Hepatocyte (in vitro differentiated cells): Measurements from ENCODE around the gene TNFAIP2. TPM values are rescaled to one million over a fixed set of nuclear protein-coding genes. Genes with fewer than 3 reads are reported as not detected.

ENCODE experiments used
- DNase-seq: peaks from one replicate; pipeline ENCODE4 v3.0.0-alpha.2; 2016; ENCODE audit warnings: low spot score
- H2AFZ ChIP-seq: fragments of 200-600 bp; sonication (generic); 2 replicates; pipeline ENCODE4 v1.6.0; 2016; ENCODE audit warnings: antibody characterized with exemption, mild to moderate bottlenecking
- H3K27ac ChIP-seq: fragments of 200-600 bp; sonication (generic); 2 replicates; pipeline ENCODE4 v1.5.1; 2016; ENCODE audit warnings: mild to moderate bottlenecking
- H3K27me3 ChIP-seq: fragments of 200-600 bp; sonication (generic); 2 replicates; pipeline ENCODE4 v1.6.1; 2016
- H3K36me3 ChIP-seq: fragments of 200-600 bp; sonication (generic); replicated peaks from 2 replicates; pipeline ENCODE4 v1.5.1; 2016; ENCODE audit warnings: low read depth; ENCODE audit not compliant: insufficient read depth
- H3K4me1 ChIP-seq: fragments of 200-600 bp; sonication (generic); 2 replicates; pipeline ENCODE4 v1.5.1; 2016; ENCODE audit warnings: mild to moderate bottlenecking, moderate library complexity; ENCODE audit not compliant: insufficient read depth
- H3K4me2 ChIP-seq: fragments of 200-600 bp; sonication (generic); 2 replicates; pipeline ENCODE4 v1.6.0; 2016
- H3K4me3 ChIP-seq: fragments of 200-600 bp; sonication (generic); 2 replicates; pipeline ENCODE4 v1.5.1; 2016; ENCODE audit warnings: mild to moderate bottlenecking
- H3K79me2 ChIP-seq: fragments of 200-600 bp; sonication (generic); 2 replicates; pipeline ENCODE4 v1.6.0; 2017; ENCODE audit warnings: mild to moderate bottlenecking
- H3K9me2 ChIP-seq: fragments of 200-600 bp; sonication (generic); replicated peaks from 2 replicates; pipeline ENCODE4 v1.6.0; 2017; ENCODE audit warnings: mild to moderate bottlenecking; ENCODE audit not compliant: insufficient read depth
- H3K9me3 ChIP-seq: fragments of 200-600 bp; sonication (generic); 2 replicates; pipeline ENCODE4 v1.5.1; 2016; ENCODE audit warnings: low read depth, mild to moderate bottlenecking
- H4K20me1 ChIP-seq: fragments of 200-600 bp; sonication (generic); 2 replicates; pipeline ENCODE4 v1.6.0; 2016; ENCODE audit warnings: mild to moderate bottlenecking; ENCODE audit not compliant: insufficient read depth, poor library complexity, severe bottlenecking
- CTCF ChIP-seq: fragments of 200-600 bp; sonication (generic); IDR thresholded peaks from 2 replicates; pipeline ENCODE4 v1.5.1; 2016; ENCODE audit warnings: antibody characterized with exemption, mild to moderate bottlenecking; ENCODE audit not compliant: poor library complexity
- EZH2 ChIP-seq: fragments of 200-600 bp; sonication (generic); IDR thresholded peaks from 2 replicates; pipeline ENCODE4 v1.6.1; 2016; ENCODE audit warnings: antibody characterized with exemption, mild to moderate bottlenecking, borderline replicate concordance
- EZH2phosphoT487 ChIP-seq: fragments of 200-600 bp; sonication (generic); IDR thresholded peaks from one replicate; pipeline ENCODE4 v1.6.1; 2018; ENCODE audit warnings: antibody characterized with exemption, mild to moderate bottlenecking, low read depth, moderate library complexity; ENCODE audit not compliant: unreplicated experiment, severe bottlenecking
- WGBS: methylation state at CpG from one replicate; pipeline ENCODE4 v1.1.6; 2016; ENCODE audit warnings: low lambda C conversion rate; ENCODE audit errors: missing lambda C conversion rate; 5-methylcytosine and 5-hydroxymethylcytosine counted together
- polyA plus RNA-seq: library from polyadenylated mRNA; unstranded; fragments of >200 nt; fragmentation: Nextera tagmentation; extraction: Ambion mirVana; gene quantifications from 2 replicates; pipeline ENCODE4 v1.2.1, GENCODE V29; 2016
- total RNA-seq: library from RNA; depleted of rRNA; stranded (reverse); fragments of >200 nt; gene quantifications from 2 replicates; pipeline ENCODE4 v1.2.3, GENCODE V29; 2014

The TNFAIP2 gene
- total and polyA plus RNA-seq, 2 experiments from 2014 or later, result 14.2 to 16.0 TPM

- H3K9me3 ChIP-seq, result no peaks in the 10 kb centered on the region
- no peak overlapping the region for H3K4me2 ChIP-seq
- no peaks in the 10 kb centered on the region for H4K20me1 ChIP-seq
- WGBS, result 69% methylated on average over 9 of the region's 12 CpGs
- no peaks in the 10 kb centered on the region for H3K27me3 ChIP-seq
- H3K4me1 ChIP-seq, result peaks cover 37% of the 10 kb centered on the region
- no peak for TF ChIP-seq EZH2
- no peak for TF ChIP-seq CTCF
- TF ChIP-seq EZH2phosphoT487, result no peak
- H3K9me2 ChIP-seq, result no peaks in the 10 kb centered on the region
- no peak overlapping the region for H3K27ac ChIP-seq
- no peak overlapping the region for H3K4me3 ChIP-seq
- no peak for DNase-seq
- no peaks in the 10 kb centered on the region for H3K79me2 ChIP-seq
- H2AFZ ChIP-seq, result no peak overlapping the region
- no peaks in the 10 kb centered on the region for H3K36me3 ChIP-seq
Measured at GRCh38 chr14:103140316-103141109, 17.3 kb downstream of the TNFAIP2 start.

DNA sequence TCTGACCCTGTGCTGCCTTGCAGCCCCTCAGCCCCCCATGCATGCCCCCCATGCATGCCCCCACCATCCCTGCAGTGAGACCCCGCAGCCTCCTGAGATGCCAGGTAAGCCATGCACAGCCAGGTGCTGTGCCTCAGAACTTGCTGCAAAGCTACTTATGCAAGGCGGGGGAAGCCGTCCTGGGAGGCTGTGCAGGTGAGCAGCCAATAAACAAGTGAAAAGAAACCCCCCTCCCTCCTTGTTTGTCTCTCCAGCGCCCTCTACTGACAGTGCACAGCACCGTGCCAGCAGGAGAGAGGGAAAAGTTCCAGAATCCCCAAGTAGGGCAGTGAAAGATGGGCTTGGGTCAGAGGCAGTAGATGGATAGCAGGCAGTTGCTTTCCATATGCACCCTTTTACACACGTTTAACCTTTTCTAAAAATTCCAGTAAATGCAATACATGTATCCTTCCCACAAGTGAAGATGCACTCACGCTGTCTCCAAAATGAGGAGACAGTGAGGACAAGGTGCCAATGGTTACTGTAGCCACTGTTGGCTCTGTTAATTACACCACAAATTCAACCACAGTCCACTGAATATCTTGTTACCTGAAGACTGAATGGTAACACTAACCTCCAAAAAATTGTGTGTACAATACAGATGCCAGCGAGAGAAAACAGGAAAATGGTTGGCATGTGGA, 18.0 kb downstream of the TNFAIP2 start:
- H3K9me2 ChIP-seq, result no peaks in the 10 kb centered on the region
- H3K36me3 ChIP-seq, result no peaks in the 10 kb centered on the region
- peaks cover 33% of the 10 kb centered on the region for H3K4me1 ChIP-seq
- H3K4me3 ChIP-seq, result no peak overlapping the region
- TF ChIP-seq CTCF, result peak; percentile 39
- TF ChIP-seq EZH2phosphoT487, result no peak
- H3K4me2 ChIP-seq, result no peak overlapping the region
- H3K27ac ChIP-seq, result no peak overlapping the region
- H3K27me3 ChIP-seq, result no peaks in the 10 kb centered on the region
- no peaks in the 10 kb centered on the region for H4K20me1 ChIP-seq
- peak; percentile 46 for DNase-seq
- H2AFZ ChIP-seq, result no peak overlapping the region
- no peaks in the 10 kb centered on the region for H3K9me3 ChIP-seq
- no peaks in the 10 kb centered on the region for H3K79me2 ChIP-seq
- 44% methylated on average over 8 of the region's 8 CpGs for WGBS

- Histone ChIP-seq H2AFZ (no peak overlapping the region), H3K4me3 (no peak overlapping the region), H3K4me2 (no peak overlapping the region), H3K27me3 (no peaks in the 10 kb centered on the region), H3K9me2 (no peaks in the 10 kb centered on the region), H3K9me3 (no peaks in the 10 kb centered on the region), H3K36me3 (no peaks in the 10 kb centered on the region), H3K4me1 (peaks cover 28% of the 10 kb centered on the region), H3K27ac (no peak overlapping the region), H3K79me2 (no peaks in the 10 kb centered on the region), H4K20me1 (no peaks in the 10 kb centered on the region)
- no peak for DNase-seq
- TF ChIP-seq CTCF (no peak), EZH2 (no peak), EZH2phosphoT487 (no peak)
- 71% methylated on average over 4 of the region's 4 CpGs for WGBS
Measured at GRCh38 chr14:103142026-103142425, 18.8 kb downstream of the TNFAIP2 start.
